OCI-LY7 (cell line): ENCODE results near the gene SLC39A12.

ENCODE experiments used
- EZH2phosphoT487 ChIP-seq: fragments of 200-600 bp; sonication (generic); IDR thresholded peaks from 2 replicates; pipeline ENCODE4 v1.6.1; 2018; ENCODE audit warnings: low read depth, borderline replicate concordance, mild to moderate bottlenecking, mixed run types, antibody characterized with exemption, low read length, moderate library complexity, mixed read lengths
- TF ChIP-seq, protein P1 (sequence below): fragments of 200-600 bp; sonication (generic); conservative IDR thresholded peaks from 2 replicates; pipeline ENCODE4 v1.5.1; 2014; ENCODE audit warnings: mild to moderate bottlenecking, antibody characterized with exemption, low read length, moderate library complexity, mixed read lengths

- TF ChIP-seq, protein P1, sequence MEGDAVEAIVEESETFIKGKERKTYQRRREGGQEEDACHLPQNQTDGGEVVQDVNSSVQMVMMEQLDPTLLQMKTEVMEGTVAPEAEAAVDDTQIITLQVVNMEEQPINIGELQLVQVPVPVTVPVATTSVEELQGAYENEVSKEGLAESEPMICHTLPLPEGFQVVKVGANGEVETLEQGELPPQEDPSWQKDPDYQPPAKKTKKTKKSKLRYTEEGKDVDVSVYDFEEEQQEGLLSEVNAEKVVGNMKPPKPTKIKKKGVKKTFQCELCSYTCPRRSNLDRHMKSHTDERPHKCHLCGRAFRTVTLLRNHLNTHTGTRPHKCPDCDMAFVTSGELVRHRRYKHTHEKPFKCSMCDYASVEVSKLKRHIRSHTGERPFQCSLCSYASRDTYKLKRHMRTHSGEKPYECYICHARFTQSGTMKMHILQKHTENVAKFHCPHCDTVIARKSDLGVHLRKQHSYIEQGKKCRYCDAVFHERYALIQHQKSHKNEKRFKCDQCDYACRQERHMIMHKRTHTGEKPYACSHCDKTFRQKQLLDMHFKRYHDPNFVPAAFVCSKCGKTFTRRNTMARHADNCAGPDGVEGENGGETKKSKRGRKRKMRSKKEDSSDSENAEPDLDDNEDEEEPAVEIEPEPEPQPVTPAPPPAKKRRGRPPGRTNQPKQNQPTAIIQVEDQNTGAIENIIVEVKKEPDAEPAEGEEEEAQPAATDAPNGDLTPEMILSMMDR: no peak
- TF ChIP-seq EZH2phosphoT487: no peak
Measured at GRCh38 chr10:17905491-17905890, 46.2 kb upstream of the SLC39A12 start.
